MM.1S (cell line): ENCODE results near the gene TNIK.

Source experiments
- DNase-seq: peaks from one replicate; pipeline ENCODE4 v3.0.0-alpha.2; 2015
- H2AFZ ChIP-seq: fragments of 300-600 bp; sonication (generic); 2 replicates; pipeline ENCODE4 v1.6.0; 2016; ENCODE audit warnings: antibody characterized with exemption, low read length
- H3F3A ChIP-seq: fragments of 300-600 bp; sonication (generic); 2 replicates; pipeline ENCODE4 v1.6.1; 2016; ENCODE audit warnings: mild to moderate bottlenecking, antibody characterized with exemption, low read length, moderate library complexity, mixed read lengths; ENCODE audit not compliant: insufficient read depth
- H3K27ac ChIP-seq: fragments of 300-600 bp; sonication (generic); 2 replicates; pipeline ENCODE4 v1.5.1; 2016; ENCODE audit warnings: mild to moderate bottlenecking, low read length
- H3K27me3 ChIP-seq: fragments of 300-600 bp; sonication (generic); replicated peaks from 2 replicates; pipeline ENCODE4 v1.6.0; 2016; ENCODE audit warnings: low read length; ENCODE audit not compliant: insufficient read depth
- H3K36me3 ChIP-seq: fragments of 300-600 bp; sonication (generic); replicated peaks from 2 replicates; pipeline ENCODE4 v1.6.1; 2016; ENCODE audit warnings: mild to moderate bottlenecking, low read length, mixed read lengths; ENCODE audit not compliant: insufficient read depth
- H3K4me1 ChIP-seq: fragments of 300-600 bp; sonication (generic); 2 replicates; pipeline ENCODE4 v1.6.1; 2016; ENCODE audit warnings: low read length, mixed read lengths
- H3K4me2 ChIP-seq: fragments of 300-600 bp; sonication (generic); 2 replicates; pipeline ENCODE4 v1.6.0; 2016; ENCODE audit warnings: low read depth, low read length
- H3K4me3 ChIP-seq: fragments of 300-600 bp; sonication (generic); 2 replicates; pipeline ENCODE4 v1.5.1; 2016; ENCODE audit warnings: low read length, mixed read lengths
- H3K79me2 ChIP-seq: fragments of 300-600 bp; sonication (generic); 2 replicates; pipeline ENCODE4 v1.6.1; 2016; ENCODE audit warnings: mixed run types, low read length, mixed read lengths
- H3K9ac ChIP-seq: fragments of 300-600 bp; sonication (generic); 2 replicates; pipeline ENCODE4 v1.6.1; 2016; ENCODE audit warnings: low read length, mixed read lengths
- H3K9me2 ChIP-seq: fragments of 300-600 bp; sonication (generic); replicated peaks from 2 replicates; pipeline ENCODE4 v1.6.1; 2016; ENCODE audit warnings: mild to moderate bottlenecking, low read length, mixed read lengths; ENCODE audit not compliant: insufficient read depth
- H3K9me3 ChIP-seq: fragments of 300-600 bp; sonication (generic); replicated peaks from 2 replicates; pipeline ENCODE4 v1.6.1; 2016; ENCODE audit warnings: mild to moderate bottlenecking, low read length, mixed read lengths; ENCODE audit not compliant: insufficient read depth
- H4K20me1 ChIP-seq: fragments of 300-600 bp; sonication (generic); 2 replicates; pipeline ENCODE4 v1.6.1; 2016; ENCODE audit warnings: mild to moderate bottlenecking, low read length, moderate library complexity, mixed read lengths; ENCODE audit not compliant: insufficient read depth
- EZH2 ChIP-seq: fragments of 300-600 bp; sonication (generic); optimal IDR thresholded peaks from 2 replicates; pipeline ENCODE3; 2017; ENCODE audit warnings: low read depth, mild to moderate bottlenecking, antibody characterized with exemption, low read length, mixed read lengths
- EZH2phosphoT487 ChIP-seq: fragments of 300-600 bp; sonication (generic); IDR thresholded peaks from 2 replicates; pipeline ENCODE4 v1.6.1; 2018; ENCODE audit warnings: antibody characterized with exemption, low read length
- TF ChIP-seq, protein P1 (sequence below): fragments of 300-600 bp; sonication (generic); IDR thresholded peaks from 2 replicates; pipeline ENCODE4 v1.5.1; 2016; ENCODE audit warnings: antibody characterized with exemption, low read length, mixed read lengths

The TNIK gene

DNA sequence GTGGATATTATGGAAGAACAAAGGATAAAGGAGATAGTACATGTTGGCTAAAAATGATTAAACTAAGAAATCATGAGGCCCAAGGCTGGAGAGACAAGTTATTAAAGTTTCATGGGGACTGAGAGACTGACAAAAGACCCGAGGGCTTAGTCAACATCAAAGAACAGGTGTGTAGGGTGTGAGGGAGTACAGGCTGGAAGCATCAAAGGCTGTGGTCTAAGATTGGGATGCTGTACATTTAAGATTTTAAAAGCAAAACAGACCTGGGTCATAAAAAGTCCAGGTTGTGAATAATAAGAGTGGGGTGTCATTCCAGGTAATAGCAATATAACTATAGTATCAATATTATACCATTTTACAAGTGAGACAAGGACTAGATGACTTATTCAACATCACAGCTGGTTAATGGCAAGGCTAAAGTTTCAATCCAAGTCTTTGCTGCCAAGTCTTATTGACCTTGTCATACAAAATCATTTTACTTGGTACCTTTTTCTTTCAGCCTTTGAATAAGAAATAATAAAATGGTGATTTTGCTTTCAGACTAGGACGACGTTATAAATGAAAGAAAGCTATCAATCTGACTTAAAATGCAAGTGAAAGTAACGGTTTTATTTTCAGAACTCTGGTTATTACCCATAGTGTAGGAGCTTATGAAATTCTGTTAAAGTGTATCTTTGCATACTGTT lies 211.6 kb downstream of the TNIK start:
- no peaks in the 10 kb centered on the region for H3K27me3 ChIP-seq
- no peaks in the 10 kb centered on the region for H3K9me2 ChIP-seq
- no peaks in the 10 kb centered on the region for H3F3A ChIP-seq
- no peaks in the 10 kb centered on the region for H3K79me2 ChIP-seq
- H3K36me3 ChIP-seq, result no peaks in the 10 kb centered on the region
- H4K20me1 ChIP-seq, result no peaks in the 10 kb centered on the region
- peak overlapping the region; percentile 24; the same call in 1 of the 2 replicates for H3K4me2 ChIP-seq
- peaks cover 16% of the 10 kb centered on the region for H3K4me1 ChIP-seq
- peak; percentile 56 for DNase-seq
- H3K4me3 ChIP-seq, result no peak overlapping the region
- no peak overlapping the region for H3K27ac ChIP-seq
- no peak overlapping the region for H2AFZ ChIP-seq
- no peak for TF ChIP-seq EZH2
- TF ChIP-seq, protein P1, sequence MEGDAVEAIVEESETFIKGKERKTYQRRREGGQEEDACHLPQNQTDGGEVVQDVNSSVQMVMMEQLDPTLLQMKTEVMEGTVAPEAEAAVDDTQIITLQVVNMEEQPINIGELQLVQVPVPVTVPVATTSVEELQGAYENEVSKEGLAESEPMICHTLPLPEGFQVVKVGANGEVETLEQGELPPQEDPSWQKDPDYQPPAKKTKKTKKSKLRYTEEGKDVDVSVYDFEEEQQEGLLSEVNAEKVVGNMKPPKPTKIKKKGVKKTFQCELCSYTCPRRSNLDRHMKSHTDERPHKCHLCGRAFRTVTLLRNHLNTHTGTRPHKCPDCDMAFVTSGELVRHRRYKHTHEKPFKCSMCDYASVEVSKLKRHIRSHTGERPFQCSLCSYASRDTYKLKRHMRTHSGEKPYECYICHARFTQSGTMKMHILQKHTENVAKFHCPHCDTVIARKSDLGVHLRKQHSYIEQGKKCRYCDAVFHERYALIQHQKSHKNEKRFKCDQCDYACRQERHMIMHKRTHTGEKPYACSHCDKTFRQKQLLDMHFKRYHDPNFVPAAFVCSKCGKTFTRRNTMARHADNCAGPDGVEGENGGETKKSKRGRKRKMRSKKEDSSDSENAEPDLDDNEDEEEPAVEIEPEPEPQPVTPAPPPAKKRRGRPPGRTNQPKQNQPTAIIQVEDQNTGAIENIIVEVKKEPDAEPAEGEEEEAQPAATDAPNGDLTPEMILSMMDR, result no peak
- no peak for TF ChIP-seq EZH2phosphoT487
- H3K9ac ChIP-seq, result no peak overlapping the region
- no peaks in the 10 kb centered on the region for H3K9me3 ChIP-seq

DNA sequence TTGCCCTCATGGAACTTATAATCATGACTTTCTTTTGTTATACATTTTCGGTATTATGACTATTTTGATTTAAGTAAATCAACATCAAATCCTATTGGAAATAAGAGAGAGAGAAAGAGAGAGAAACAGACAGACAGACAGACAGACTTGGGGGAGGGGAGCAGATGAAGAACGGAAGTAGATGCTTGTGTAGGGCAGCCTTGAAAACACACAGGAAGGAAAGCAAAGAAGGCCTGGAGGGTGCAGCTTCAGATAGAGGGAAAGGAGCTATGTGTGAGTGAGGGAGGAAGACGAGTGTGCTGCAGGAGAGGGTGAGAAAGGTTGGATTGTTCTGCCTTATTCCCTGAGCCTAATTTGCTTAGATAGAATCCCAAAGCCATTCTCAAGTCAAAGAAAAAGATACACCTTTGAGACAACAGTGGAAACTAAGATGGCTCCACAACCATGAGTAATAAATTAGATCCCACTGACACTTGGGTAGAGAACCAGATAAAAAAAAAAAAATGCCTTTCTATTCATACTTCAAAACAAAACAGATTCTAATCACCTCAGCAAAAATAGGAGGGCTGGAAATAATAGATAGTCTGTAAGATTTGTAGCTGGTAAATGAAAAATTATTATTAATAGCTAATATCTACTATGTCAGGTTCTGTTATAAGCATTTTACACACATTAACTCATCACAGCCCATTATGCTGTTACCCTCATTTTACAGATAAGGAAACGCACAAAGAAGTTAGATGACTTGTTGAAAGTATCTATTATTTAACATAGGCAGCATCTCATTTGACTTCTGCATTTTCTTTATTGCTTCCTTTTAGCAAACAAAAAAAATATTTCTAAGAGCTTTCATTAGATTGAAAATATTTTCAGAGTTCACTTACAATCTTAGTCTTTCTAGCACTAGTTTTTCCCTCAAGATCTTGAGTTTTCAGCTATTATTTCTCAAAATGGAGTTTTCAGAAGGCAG lies 214.1 kb downstream of the TNIK start:
- no peaks in the 10 kb centered on the region for H3K9me2 ChIP-seq
- no peaks in the 10 kb centered on the region for H3K79me2 ChIP-seq
- H3F3A ChIP-seq, result no peaks in the 10 kb centered on the region
- no peaks in the 10 kb centered on the region for H3K36me3 ChIP-seq
- H2AFZ ChIP-seq, result no peak overlapping the region
- no peak overlapping the region for H3K4me3 ChIP-seq
- no peak overlapping the region for H3K27ac ChIP-seq
- H3K9ac ChIP-seq, result no peak overlapping the region
- TF ChIP-seq EZH2phosphoT487, result no peak
- no peak for TF ChIP-seq EZH2
- TF ChIP-seq, protein P1, result no peak
- no peaks in the 10 kb centered on the region for H4K20me1 ChIP-seq
- H3K4me2 ChIP-seq, result no peak overlapping the region
- H3K9me3 ChIP-seq, result no peaks in the 10 kb centered on the region
- H3K4me1 ChIP-seq, result peaks cover 16% of the 10 kb centered on the region
- DNase-seq, result no peak
- no peaks in the 10 kb centered on the region for H3K27me3 ChIP-seq

- Histone ChIP-seq H3K9ac (no peak overlapping the region), H3K36me3 (no peaks in the 10 kb centered on the region), H3K4me1 (peaks cover 6% of the 10 kb centered on the region), H3K27me3 (no peaks in the 10 kb centered on the region), H2AFZ (no peak overlapping the region), H3K79me2 (no peaks in the 10 kb centered on the region), H3F3A (no peaks in the 10 kb centered on the region), H3K9me3 (no peaks in the 10 kb centered on the region), H4K20me1 (no peaks in the 10 kb centered on the region), H3K9me2 (no peaks in the 10 kb centered on the region), H3K27ac (no peak overlapping the region), H3K4me3 (no peak overlapping the region), H3K4me2 (no peak overlapping the region)
- TF ChIP-seq EZH2 (no peak), EZH2phosphoT487 (no peak)
- TF ChIP-seq, protein P1, result no peak
- DNase-seq, result no peak
These were observed 217.3 kb downstream of the TNIK start for GRCh38 chr3:171242951-171243350.
